T-helper 22 cell (primary cell): Measurements from ENCODE around the gene FOXP4.

Source experiments
- DNase-seq: peaks from one replicate; pipeline ENCODE4 v3.0.0-alpha.2; 2020; ENCODE audit warnings: low read depth

The FOXP4 gene

DNA sequence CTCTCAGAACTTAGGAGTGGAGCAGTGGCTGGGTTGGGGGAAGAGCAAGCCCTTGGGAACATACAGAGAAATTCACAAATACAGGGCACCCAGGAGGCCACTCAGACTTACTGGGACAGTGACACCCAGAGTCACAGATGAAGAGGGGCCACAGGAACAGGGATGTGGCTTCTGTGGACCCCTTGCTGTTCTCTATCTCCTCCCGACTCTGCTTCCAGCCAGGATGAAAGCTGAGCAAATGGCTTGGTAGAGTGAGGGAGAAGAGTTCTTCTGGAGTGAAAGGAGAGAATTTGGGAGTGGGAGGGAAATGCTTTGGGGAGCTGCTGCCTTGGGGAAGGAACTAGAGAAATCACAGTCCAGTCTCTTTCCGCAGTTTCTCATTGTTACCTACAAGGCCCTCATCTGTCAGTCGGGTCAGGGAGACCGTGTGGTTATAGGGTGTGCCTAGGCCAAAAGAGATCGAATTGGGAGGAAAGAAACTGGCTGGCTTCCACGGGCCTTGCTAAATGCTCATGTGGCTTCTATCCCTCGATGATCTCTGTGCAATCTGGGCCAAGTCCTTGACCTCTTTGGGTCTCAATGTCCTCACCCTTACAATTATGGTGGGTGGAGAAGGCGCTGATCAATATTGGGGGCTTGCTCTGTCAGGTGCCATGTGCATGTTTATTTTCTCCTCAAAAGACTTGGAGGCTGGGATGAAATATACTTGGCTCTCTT lies 17.0 kb downstream of the FOXP4 start:
- DNase-seq: no peak

DNA sequence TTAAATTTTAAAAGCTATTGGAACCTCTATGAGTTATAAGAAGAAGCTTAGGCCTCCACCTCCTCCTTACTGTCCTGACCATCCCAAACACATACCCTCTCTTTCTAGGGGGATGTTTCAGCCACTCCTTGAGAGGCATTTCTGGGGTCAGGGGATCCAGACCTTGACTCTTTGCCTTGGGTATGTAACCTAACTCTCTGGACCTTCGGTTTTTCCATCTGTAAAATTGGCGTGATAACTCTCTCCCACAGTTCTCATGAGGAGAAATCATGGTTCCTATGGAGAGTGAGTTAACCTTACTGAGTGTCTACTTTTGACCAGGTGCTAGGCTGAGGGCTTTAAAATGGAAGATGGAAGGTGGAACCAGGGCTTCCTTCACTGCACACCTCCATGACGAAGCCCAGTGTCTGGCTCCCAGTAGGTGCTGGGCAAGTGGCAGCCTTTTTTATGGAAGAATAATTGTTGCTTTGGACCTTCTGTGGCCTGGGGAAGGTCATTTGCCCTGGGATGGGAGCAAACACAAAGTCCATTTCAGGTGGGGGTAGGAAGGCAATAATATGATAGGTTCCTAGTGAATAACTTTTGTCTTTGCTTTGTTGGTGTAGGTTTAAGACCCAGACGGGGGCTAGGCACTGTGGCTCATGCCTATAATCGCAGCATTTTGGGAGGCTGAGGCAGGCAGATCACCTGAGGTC lies 18.4 kb downstream of the FOXP4 start:
- DNase-seq: no peak

DNA sequence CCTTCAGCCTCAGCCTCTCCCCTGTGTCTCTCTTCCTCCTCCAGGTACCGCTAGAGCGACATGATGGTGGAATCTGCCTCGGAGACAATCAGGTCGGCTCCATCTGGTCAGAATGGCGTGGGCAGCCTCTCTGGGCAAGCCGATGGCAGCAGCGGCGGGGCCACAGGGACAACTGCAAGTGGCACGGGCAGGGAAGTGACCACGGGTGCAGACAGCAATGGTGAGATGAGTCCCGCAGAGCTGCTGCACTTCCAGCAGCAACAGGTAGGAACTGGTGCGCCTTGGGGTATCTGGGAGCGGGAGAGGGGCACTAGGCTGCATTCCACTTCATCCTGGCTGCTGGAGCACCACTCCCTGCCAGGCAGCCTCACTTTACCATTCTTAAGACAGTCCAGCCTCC lies 19.5 kb downstream of the FOXP4 start:
- no peak for DNase-seq

DNA sequence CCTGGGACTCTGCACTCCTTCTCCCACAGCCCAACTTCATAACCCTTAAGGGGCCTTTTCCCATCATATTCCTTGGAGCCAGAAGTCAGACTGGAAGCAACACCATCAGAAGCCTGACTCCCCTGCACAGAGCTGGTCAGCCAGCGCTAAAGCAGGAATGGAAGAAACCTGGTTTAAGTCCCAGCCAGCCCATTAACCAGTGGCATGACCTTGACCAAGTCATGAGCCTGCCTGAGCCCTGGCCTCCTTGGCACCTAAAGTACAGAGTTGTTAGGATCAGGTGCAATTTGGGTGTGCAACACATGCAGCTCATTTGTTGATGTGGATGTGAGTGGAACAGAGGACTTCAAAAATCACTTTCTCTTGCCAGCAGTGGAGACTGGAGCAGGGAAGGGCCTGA lies 20.8 kb downstream of the FOXP4 start:
- DNase-seq: no peak

DNA sequence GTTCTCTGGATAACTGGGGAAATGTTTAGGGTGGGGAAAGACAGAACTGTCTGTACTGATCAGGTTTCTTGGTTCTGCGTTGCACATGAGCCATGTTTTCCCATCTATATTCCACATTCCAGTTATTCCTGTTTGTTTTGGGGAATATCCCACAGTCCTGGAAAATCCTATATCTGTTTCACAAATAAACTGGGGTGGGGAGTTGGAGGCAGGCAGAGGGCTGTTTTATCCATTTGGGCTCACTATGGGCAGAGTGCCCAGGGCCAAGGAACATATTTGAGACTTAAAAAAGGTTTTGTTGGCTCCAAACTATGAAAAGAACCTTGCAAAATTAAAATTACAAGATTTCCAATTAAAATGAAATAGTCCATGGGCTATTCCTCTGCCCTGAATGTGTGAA lies 21.5 kb downstream of the FOXP4 start:
- DNase-seq: no peak

DNA sequence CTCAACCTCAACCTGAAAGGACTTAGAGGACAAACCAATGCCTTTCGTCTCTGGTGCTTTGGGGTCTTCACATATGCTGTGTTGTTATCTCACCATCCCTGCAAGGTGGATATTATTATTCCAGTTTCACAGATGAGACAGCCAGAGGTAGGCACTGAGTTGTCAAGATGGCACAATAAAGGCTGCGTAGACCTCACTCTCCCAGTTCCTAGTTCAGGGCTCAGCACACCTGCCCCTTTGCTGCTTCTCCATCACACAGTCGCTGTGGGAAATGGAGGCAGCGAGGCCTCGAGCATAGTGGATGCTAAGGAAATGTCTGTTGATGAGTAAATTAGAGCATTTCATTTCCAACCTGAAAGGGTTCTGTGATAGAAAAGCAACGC lies 22.0 kb downstream of the FOXP4 start:
- no peak for DNase-seq

DNA sequence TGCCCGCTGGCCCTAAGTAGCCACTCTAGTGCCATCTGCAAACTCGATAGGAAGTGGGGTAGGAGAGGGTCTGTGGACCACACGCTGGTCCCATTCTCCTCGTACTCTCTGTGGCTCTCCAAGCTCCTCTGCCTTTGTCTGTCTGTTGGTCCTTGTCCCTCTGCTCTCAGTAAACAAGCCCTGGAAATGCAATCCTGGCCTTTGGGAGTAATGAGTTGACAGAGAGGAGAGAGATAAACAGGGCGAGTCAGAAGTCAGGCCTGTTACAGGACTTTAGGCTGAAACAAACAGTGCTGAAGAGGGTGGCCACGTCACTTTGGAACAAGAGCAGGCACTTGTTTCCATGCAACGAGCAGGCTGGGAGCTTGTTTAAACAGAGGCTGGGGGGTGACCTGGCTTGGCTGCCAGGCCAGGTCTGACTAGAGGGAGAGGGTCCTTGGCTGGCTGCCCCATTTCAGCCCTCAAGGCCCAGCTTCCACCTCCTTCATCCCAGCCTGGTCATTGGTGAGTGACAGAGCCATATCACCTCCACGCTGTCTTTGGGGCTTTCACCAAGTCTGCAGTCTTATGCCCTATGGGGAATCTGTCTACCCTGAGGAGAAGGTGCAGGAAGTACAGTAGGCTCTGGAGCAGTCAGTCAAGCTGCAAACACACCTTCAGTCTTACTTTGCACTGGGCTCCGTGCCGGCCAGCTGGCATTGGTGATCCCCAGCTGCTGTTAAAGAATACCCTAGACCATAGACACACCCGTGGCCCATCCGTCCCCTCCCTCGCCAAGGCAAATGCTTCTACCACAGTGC lies 22.6 kb downstream of the FOXP4 start:
- DNase-seq: no peak

DNA sequence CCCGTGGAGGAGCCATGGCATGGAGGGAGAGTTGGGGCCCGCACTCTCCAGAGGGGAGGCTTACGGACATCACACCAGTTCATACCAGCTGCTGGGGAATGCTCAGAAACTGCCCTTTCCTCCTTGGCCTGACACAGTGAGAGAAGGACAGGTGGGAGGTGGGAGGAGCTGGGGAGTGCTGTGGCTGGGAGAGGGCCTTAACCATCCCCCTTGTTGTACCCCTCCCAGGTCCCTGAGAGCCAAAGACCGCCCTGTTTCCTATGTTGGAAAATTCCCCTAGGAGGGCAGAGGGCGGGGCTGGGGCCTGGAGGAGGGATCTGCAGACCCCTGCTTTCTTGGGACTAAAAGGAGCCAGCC lies 24.1 kb downstream of the FOXP4 start:
- no peak for DNase-seq

DNA sequence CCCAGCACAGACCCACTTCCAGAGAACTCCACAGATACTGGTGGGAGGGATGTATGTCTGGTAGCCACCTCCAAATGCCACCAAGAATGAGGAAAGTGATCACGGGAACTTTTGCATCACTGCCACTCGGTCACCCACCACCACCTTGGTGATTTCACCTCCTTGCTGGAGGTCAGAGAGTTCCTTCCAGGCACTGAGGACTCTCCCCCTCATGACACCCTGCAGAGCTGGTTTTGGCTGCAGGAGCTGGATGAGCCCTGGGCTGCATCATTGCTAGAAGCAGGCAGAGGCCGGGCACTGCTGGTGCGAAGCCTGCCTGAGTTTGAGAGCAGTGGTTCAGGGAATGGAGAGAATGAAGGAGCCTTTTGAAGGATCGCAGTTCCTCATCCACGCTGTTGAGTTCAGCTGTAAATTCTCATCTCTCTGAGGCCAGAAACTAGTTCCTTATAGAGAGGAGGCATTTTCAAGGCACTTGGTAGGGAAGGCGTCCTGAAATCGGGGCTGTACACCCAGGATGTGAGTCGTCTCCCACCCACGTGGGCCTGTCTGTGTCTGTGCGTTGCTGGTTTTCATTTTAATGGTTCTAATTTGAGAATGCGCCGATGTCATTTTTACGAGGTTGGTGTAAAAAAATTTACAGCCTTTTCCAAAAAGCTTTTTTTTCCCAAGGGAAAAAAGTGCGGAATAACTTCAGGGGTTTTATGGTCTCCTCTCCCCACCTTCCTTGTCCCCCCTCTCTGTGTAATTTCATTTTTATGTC lies 25.0 kb downstream of the FOXP4 start:
- no peak for DNase-seq

DNA sequence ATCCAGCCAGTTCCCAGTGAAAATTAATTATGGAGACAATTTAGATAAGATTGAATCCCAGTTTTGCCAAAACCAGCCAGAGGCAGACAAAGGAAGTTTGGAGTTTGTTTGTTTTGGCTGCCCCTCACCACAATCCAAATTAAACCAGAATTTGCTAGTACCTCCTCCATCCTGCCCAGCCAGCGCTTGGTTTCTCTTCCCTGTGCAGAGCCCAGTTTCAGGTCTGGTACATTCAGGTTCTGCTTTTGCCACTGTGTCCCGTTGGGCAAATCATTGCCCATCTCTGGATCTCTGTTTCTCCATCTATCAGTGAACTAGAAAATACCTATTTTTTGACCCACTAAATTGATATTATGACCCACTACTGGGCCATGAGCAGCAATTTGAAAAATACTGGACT lies 26.4 kb downstream of the FOXP4 start:
- no peak for DNase-seq

DNA sequence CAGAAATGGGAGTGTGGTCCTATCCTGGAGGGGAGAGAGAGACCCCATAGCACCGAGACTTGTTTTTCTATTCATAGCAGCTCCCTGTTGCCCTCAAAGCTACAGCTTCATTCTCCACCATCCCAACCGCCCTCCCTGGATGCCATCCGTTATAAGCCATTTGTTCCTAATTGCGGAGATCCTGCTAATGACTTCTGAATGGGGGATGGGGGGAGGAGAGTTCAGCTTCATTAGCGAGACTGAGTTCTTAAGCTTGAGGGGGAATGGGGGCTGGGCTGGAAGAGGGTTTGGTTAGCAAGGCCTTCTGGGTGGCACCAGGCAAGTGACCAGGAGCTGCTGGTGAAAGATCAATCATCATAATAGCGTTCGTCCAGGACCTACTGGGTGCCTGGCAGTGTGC lies 27.1 kb downstream of the FOXP4 start:
- DNase-seq: no peak

DNA sequence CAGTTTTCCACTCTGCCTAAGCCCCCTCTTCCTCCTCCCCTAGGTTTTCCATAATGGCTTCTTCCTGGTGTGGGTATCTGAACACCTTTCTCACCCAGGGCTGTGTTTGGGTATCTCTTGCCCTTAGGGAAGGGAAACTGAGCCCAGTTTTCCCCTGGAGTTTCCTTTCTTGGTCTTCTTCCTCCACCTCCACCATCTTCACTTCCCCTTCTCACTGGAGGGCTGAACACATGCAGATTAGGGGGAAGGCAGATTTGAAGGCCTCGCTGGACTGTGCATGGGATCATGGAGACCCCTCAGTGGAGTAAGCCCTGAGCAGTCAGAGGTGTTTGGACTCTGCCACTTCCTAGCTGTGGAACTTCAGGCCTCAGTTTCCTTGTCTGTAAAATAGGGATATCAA lies 27.8 kb downstream of the FOXP4 start:
- DNase-seq: no peak

DNA sequence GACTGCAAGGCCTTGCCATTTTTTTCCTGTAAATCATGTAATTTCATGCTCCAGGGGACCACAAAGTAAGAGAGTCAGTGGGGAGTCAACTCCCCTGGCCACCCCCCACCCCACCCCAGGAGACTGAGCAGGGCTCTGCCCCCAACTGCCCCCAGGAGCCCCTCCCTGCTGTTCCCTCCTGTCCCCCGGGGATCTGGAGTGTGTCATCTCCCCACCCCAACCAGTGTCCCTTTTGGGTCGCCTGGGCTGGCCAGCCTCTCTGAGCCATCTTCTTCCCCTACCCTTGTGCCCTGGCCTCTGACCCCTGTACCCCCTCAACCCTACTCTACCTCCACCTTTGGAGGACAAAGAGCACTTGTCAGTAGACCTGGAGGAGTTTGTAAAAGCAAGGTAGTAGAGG lies 29.4 kb downstream of the FOXP4 start:
- no peak for DNase-seq

DNA sequence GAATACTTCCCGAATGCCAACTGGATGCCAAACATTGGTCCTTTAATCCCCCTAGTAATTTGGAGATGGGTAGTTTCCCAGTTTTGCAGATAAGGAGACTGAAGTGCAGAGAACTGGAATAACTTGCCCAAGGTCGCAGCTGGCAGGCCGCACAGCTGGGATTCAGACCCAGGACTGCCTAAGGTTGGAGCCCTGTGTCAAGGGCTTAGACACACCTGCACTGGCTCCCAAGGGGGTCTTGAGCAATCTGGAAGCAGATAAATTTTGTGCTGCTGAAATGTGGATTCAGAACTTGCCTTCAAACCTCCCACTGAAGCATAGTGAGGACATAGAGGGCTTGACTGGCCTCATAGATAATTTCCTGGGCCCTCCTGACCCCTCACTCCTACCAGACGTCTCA lies 30.5 kb downstream of the FOXP4 start:
- no peak for DNase-seq

DNA sequence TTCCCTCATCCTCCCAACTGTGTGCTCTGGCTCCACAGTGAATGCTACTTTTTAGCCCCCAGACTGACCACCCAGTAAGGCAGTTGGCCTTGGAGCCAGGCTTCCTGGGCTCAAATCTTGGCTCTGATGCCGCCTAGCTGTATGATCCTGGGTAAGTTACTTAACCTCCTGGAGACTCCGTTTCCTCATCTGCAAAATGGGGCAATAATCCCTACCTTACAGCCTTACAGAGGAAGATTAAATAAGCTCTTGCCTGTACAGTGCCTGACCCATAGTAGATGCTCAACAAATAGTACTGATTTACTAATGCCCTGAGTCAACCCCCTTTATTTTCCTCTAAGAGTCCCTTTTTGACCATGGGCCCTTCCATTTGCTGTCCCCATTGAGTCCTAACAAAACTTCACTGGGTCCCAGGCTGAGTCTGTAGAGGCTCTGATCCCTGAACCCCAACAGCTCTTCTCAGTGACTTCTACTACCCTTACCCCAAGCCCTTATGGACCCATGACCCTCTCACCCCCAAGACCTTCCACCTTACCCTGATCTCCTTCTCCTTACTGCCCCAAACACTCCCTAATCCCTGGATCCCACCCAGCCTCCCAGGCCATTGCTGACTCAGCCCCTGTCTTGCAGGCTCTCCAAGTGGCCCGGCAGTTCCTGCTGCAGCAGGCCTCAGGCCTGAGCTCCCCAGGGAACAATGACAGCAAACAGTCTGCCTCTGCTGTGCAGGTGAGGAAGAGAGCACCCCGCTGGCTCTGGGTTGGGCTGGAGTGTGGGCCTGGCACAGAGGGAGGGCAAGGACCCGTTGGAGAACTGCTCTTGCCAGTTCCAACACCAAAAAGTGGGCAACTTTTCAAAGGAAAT lies 31.4 kb downstream of the FOXP4 start:
- no peak for DNase-seq

DNA sequence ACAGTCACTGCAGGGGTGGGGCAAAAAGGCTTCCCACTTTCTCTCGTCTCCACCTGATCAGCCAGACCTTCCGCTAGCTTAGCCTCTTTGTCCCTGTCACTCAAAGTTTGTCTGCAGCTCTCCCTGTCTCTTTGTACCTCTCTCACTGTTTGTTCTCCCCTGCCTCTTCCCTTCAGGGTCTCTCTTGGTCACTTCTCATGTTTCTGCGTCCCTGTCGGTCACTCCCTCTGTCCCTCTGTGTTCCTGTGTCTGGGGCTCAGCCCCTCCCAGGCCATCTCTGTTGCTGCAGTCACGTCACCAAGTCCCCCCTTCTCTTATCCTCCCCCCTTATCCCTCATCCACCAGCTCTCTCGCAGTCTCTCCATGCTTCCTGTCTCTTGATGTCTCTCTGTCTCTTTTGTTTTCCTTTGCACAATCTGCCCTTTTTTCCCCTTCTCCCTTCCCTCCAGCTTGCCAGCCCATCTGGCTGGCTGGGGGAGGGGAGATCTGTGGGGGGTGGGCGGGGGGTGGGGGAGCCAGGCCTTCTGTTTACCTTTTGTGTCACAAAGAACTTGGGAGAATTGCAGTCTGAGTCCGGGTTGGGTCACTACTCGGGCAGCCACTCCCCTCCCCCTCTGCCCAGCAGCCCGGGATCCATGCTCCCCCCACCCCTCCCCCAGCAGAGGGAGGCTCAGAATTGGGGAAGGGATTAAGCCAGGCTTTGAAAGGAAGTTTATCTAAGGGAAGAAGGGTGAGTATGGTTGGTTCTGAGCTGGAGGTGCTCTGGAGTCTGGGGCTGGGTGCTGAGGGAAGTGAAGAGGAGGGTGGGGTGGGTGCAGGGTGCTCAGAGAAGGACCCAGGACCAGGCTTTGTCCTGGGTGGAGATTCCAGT lies 32.3 kb downstream of the FOXP4 start:
- no peak for DNase-seq

DNA sequence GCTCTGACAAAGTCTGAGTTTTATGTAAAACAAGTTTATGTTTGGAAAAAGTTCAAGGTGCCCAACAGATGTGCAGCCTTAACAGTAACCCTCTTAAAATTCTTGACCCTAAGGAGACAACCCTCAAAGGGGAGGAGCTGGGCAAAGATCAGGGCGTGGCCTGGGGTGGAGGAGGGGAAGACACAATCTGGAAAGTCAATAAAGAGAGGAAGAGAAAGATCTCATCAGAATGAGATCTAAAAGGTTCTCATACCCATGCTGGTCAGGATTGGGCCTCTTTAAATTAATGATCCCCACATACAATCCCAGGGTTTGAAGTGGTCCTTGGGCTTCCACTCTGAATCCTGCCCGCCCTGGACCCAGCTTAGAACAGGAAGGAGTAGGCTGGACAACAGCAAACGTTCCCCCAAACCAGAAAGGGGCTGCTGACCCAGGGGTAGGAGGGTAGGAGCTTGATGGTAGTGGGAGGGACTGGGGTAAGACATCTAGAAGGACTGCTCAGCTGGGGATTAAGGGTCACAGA lies 33.0 kb downstream of the FOXP4 start:
- no peak for DNase-seq

DNA sequence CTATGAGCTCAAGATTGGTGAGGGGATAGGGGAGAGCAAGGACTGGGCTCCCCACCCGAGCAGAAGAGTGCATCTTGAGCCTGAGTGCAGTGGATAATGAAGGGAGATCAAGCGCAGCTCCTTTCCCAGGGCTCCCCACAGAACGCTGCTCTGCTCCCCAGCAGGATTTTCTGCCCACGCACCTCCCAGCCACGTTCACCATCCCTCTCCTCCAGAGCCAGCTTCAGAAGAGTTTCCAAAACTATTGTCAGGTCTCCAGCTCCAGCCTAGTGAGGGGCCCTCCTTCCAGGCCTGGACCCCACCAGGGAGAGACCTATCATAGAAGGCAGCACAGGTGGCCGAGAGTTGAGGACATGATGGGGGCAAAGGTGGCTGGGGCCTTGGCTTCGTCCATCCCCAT lies 34.5 kb downstream of the FOXP4 start:
- DNase-seq: no peak

DNA sequence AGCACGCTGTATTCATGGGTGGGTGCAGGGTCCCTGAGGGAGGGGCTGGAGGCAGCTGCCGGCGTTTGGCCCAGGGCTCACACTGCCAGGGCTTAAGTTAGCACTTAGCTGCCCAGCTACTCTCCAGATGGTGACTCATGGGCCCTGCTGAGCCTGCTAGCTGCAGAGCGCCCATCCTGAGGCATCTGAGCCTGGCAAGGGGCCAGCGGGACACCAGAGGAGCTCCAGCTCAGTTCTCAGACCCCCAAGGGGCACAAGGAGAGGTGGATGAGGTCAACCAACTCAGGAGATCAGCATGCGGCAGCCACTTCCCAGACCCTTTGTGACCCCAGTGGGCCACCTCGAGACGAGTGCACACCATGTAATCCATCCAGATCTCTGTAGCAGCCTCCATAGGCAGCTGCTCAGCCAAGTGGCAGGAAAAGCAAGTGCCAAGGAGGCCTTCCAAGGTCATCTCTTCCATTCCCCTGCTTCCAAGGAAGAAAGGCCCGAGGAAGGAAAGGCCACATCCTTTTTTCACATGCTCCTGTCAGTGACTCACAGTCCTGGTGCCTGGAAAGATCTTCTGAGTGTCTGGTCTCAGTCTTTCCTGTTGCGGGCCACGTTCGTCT lies 35.3 kb downstream of the FOXP4 start:
- no peak for DNase-seq

DNA sequence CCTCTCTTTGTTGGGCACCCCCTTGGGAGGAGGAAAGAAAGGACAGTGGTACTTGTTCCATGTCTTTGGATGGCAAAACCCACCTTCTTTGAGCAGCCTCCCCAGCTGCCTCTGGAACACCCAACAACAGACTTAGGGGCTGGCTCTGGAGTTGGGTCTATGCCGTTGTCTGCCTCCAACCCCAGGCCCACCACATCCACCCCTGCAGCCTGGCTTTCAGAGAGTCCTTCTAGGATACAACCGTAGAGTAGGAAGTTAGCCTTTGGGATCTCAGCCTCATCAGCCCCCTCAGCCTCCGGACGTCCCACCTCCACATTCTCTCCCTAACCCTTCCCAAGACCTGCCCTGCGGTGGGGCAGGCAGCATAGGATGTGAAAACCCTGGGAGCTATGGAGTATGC lies 36.4 kb downstream of the FOXP4 start:
- no peak for DNase-seq
